Esophagus squamous epithelium (tissue), 4 donors: ENCODE measurements around the gene RIN3.

ENCODE experiments used
- CTCF ChIP-seq, 6 experiments: fragments of 450-650 bp in 4 of 6; fragments of 200-600 bp in 2 of 6; sonication (generic) in 2 of 6; IDR thresholded peaks; one replicate each; pipeline ENCODE4 v1.5.1; 2016 to 2019; ENCODE audit warnings: antibody characterized with exemption in 6 of 6, mild to moderate bottlenecking in 4 of 6, moderate library complexity in 4 of 6
- POLR2A ChIP-seq, 4 donors: fragments of 450-650 bp; IDR thresholded peaks; one replicate each; pipeline ENCODE4 v1.6.1; 2017; ENCODE audit warnings: antibody characterized with exemption in 4 of 4, mild to moderate bottlenecking in 4 of 4, moderate library complexity in 3 of 4

GRCh38 chr14:92651758-92652406, 138.3 kb downstream of the RIN3 start:
- no peak for TF ChIP-seq CTCF (IDR thresholded peaks at IDR 0.05)
- peak in 1 of 4 donors; percentile 58 for TF ChIP-seq POLR2A (IDR thresholded peaks at IDR 0.05)
